K562 (cell line): ENCODE results near the gene ZBTB9. TPM values are rescaled to one million over a fixed set of nuclear protein-coding genes. Genes with fewer than 3 reads are reported as not detected.
A peak's percentile ranks its signal among the peaks of the same experiment; 100 is the strongest.

Experiments
- ARNT ChIP-seq, 2 experiments: fragments of 450-650 bp; IDR thresholded peaks; 2 replicates each; pipeline ENCODE4 v1.6.1; 2016; ENCODE audit warnings: mild to moderate bottlenecking in 1 of 2
- C11orf30 ChIP-seq: fragments of 450-650 bp; IDR thresholded peaks from 2 replicates; pipeline ENCODE4 v1.6.1; 2016; ENCODE audit warnings: low read depth, mild to moderate bottlenecking
- CEBPZ ChIP-seq: fragments of 150-350 bp; IDR thresholded peaks from 2 replicates; pipeline ENCODE4 v1.6.1; 2014; ENCODE audit warnings: low read depth, mild to moderate bottlenecking, low read length, borderline replicate concordance
- FOS ChIP-seq: IDR thresholded peaks from 3 replicates; pipeline ENCODE4 v1.6.1; 2011; ENCODE audit not compliant: insufficient read length; ENCODE audit errors: extremely low read depth
- HNRNPL ChIP-seq: fragments of 200-400 bp; formaldehyde crosslinking; IDR thresholded peaks from 2 replicates; pipeline ENCODE4 v1.6.1; 2017; ENCODE audit warnings: low read depth, mild to moderate bottlenecking, low read length
- HOXB6 ChIP-seq: fragments of 250-450 bp; sonication (Bioruptor Pico); IDR thresholded peaks from 2 replicates; pipeline ENCODE4 v1.5.1; 2022; ENCODE audit warnings: mild to moderate bottlenecking, borderline replicate concordance
- ID3 ChIP-seq, 2 experiments: fragments of 250-450 bp in 1 of 2; fragments of 450-650 bp in 1 of 2; sonication (Bioruptor Pico) in 1 of 2; IDR thresholded peaks; 2 replicates each; pipeline versions ENCODE4 v1.6.1 to v1.8.0; 2016 to 2021; ENCODE audit warnings: mild to moderate bottlenecking in 2 of 2, moderate library complexity in 2 of 2, missing compliant biosample characterization in 1 of 2, missing genetic modification characterization in 1 of 2
- KDM4B ChIP-seq, 2 experiments: fragments of 450-650 bp in 1 of 2; sonication (generic) in 1 of 2; IDR thresholded peaks; 2 replicates each; pipeline ENCODE4 v1.6.1; 2016 to 2017; ENCODE audit warnings: borderline replicate concordance in 2 of 2, antibody characterized with exemption in 1 of 2, low read depth in 1 of 2, mild to moderate bottlenecking in 1 of 2
- MCM2 ChIP-seq: fragments of 450-650 bp; IDR thresholded peaks from 2 replicates; pipeline ENCODE4 v1.6.1; 2017; ENCODE audit warnings: low read depth, mild to moderate bottlenecking
- MLLT1 ChIP-seq, 2 experiments: fragments of 450-650 bp; IDR thresholded peaks; 2 replicates each; pipeline ENCODE4 v1.6.1; 2016
- NR4A1 ChIP-seq, 2 experiments: fragments of 250-450 bp in 1 of 2; fragments of 450-650 bp in 1 of 2; sonication (Bioruptor Pico) in 1 of 2; IDR thresholded peaks; 2 replicates each; pipeline versions ENCODE4 v1.4.0 to v1.6.1; 2016 to 2020; ENCODE audit warnings: mild to moderate bottlenecking in 2 of 2, missing compliant biosample characterization in 1 of 2, missing genetic modification characterization in 1 of 2, moderate library complexity in 1 of 2
- NRF1 ChIP-seq, 2 experiments: fragments of 450-650 bp; IDR thresholded peaks in 1 of 2; conservative IDR thresholded peaks in 1 of 2; 2 replicates each; pipeline ENCODE4 v1.6.1; 2014; ENCODE audit warnings: mild to moderate bottlenecking in 2 of 2
- PRMT5 ChIP-seq: sonication (generic); formaldehyde crosslinking; IDR thresholded peaks from 2 replicates; pipeline ENCODE4 v1.5.0; 2020; ENCODE audit warnings: missing genetic modification reagents
- SAP30 ChIP-seq: fragments of 200-600 bp; sonication (generic); IDR thresholded peaks from 2 replicates; pipeline ENCODE4 v1.6.1; 2012; ENCODE audit warnings: borderline replicate concordance, low read depth, mild to moderate bottlenecking, moderate library complexity, low read length, control low read depth, inconsistent platforms; ENCODE audit not compliant: insufficient read depth, poor library complexity, severe bottlenecking
- SOX6 ChIP-seq: fragments of 450-650 bp; IDR thresholded peaks from 2 replicates; pipeline ENCODE4 v1.6.1; 2014; ENCODE audit warnings: mild to moderate bottlenecking
- TFAM ChIP-seq: fragments of 250-450 bp; sonication (Bioruptor Pico); conservative IDR thresholded peaks from 2 replicates; pipeline ENCODE4 v1.5.0; 2021; ENCODE audit warnings: mild to moderate bottlenecking, moderate library complexity
- polyA plus RNA-seq, 8 experiments: library from polyadenylated mRNA; depleted of rRNA in 4 of 8; stranded (reverse) in 5 of 8; unstranded in 3 of 8; fragments of >200 nt; fragmentation: Nextera tagmentation in 2 of 8; fragmentation: Illumina TruSeq in 1 of 8; extraction: Ambion mirVana in 2 of 8; extraction: Trizol in 1 of 8; gene quantifications; 2 replicates each; pipeline versions ENCODE4 v1.2.1 to v1.2.3, GENCODE V29; 2011 to 2014; ENCODE audit warnings: inconsistent platforms in 1 of 8, missing spikeins in 1 of 8
- total RNA-seq, 7 experiments: library from RNA; depleted of rRNA in 6 of 7; stranded (reverse); fragments of >200 nt in 6 of 7; fragmentation: Illumina TruSeq in 2 of 7; extraction: Trizol in 2 of 7; gene quantifications; 2 replicates each; pipeline versions ENCODE4 v1.2.1 to v1.2.3, GENCODE V29; 2011 to 2021; ENCODE audit warnings: low replicate concordance in 1 of 7
- TF ChIP-seq, protein P1 (sequence below): fragments of 450-650 bp; IDR thresholded peaks from 2 replicates; pipeline ENCODE4 v1.6.1; 2018; ENCODE audit not compliant: partially characterized antibody

The ZBTB9 gene
- total and polyA plus RNA-seq, 9 of the 15 experiments (the other 6 are each of a cell fraction or from before 2014, with no cell fraction given) = 1.9 to 19.5 (median 10.4) TPM

DNA sequence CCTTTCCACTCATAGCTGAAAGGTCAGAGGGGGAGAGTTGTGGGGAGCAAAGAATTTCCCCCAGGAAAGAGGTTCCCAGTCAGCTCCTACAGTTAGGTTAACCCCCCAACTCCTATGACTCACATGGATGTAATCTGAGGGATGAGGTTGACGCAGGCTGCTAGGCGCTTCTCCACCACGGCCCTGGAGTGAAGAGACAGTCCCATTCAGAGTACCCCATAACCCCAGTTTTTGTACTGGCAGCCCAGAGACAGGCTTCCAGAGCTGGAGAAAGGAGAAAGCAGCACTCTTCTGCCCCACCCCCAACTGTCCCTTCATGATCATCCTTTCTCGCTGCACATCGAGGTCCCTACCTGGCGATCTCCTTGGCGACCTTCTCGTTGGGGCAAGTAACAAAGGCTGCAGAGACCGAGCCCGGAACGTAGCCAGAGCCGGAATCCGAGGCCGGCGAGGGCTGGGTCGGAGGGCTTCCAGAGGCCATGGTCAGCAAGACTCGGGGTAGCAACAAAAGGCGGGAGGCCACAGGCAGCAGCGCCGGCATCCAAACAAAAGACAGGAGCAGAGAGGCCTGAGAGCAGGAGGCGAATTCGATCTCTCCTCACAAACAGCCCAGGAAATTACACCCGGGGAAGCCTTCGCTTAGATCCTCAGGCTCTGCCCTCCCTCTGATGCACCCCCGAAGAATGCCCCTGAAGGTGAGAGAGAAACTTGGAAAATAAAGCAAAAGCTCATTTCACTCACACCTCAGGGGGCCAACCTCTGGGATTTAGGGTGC is 37.1 kb upstream of the ZBTB9 start (continued):
- TF ChIP-seq PRMT5 (CRISPR knock-in tag) (no peak), CEBPZ (no peak), C11orf30 (no peak), ID3 (CRISPR knock-in tag; IDR thresholded peaks at IDR 0.05) (no peak), ID3 (tag; IDR thresholded peaks at IDR 0.05) (no peak), HNRNPL (no peak), NR4A1 (CRISPR knock-in tag; IDR thresholded peaks at IDR 0.05) (no peak), NR4A1 (tag; IDR thresholded peaks at IDR 0.05) (no peak), TFAM (no peak), FOS (peak; percentile 37), SAP30 (peak; percentile 80), MLLT1 (IDR thresholded peaks at IDR 0.05) (0 out of 4 replicates have a peak, but pooled peaks of 1 of the 2 experiments have one; percentile 30), ARNT (IDR thresholded peaks at IDR 0.05) (no peak; a peak in 1 of 4 replicates), KDM4B (IDR thresholded peaks at IDR 0.05; ENCODE audit: borderline replicate concordance in 2 of 2, low read depth in 1 of 2) (no peak), NRF1 (conservative IDR thresholded peaks at IDR 0.05 in 1 of 2, IDR thresholded peaks at IDR 0.05 in 1 of 2) (no peak), MCM2 (no peak), HOXB6 (CRISPR knock-in tag) (no peak), SOX6 (no peak)
- TF ChIP-seq, protein P1, sequence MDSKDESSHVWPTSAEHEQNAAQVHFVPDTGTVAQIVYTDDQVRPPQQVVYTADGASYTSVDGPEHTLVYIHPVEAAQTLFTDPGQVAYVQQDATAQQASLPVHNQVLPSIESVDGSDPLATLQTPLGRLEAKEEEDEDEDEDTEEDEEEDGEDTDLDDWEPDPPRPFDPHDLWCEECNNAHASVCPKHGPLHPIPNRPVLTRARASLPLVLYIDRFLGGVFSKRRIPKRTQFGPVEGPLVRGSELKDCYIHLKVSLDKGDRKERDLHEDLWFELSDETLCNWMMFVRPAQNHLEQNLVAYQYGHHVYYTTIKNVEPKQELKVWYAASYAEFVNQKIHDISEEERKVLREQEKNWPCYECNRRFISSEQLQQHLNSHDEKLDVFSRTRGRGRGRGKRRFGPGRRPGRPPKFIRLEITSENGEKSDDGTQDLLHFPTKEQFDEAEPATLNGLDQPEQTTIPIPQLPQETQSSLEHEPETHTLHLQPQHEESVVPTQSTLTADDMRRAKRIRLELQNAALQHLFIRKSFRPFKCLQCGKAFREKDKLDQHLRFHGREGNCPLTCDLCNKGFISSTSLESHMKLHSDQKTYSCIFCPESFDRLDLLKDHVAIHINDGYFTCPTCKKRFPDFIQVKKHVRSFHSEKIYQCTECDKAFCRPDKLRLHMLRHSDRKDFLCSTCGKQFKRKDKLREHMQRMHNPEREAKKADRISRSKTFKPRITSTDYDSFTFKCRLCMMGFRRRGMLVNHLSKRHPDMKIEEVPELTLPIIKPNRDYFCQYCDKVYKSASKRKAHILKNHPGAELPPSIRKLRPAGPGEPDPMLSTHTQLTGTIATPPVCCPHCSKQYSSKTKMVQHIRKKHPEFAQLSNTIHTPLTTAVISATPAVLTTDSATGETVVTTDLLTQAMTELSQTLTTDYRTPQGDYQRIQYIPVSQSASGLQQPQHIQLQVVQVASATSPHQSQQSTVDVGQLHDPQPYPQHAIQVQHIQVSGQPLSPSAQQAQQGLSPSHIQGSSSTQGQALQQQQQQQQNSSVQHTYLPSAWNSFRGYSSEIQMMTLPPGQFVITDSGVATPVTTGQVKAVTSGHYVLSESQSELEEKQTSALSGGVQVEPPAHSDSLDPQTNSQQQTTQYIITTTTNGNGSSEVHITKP = peak; percentile 41
